A549 (cell line): ENCODE measurements around the gene PLPPR1.

Experiments used
- CEBPB ChIP-seq, 2 experiments: fragments of >200 bp in 1 of 2; sonication (Bioruptor Twin) in 1 of 2; formaldehyde crosslinking in 1 of 2; IDR thresholded peaks; 2 replicates each; pipeline ENCODE4 v1.6.1; 2012 to 2016
- CTCF ChIP-seq: fragments of >200 bp; sonication (Bioruptor Twin); formaldehyde crosslinking; IDR thresholded peaks from 3 replicates; pipeline ENCODE4 v1.5.1; 2016
- HDAC2 ChIP-seq: fragments of 200-600 bp; sonication (generic); IDR thresholded peaks from 2 replicates; pipeline ENCODE4 v1.6.1; 2016
- JUN ChIP-seq, 2 experiments: fragments of >200 bp; sonication (Bioruptor Twin); formaldehyde crosslinking; IDR thresholded peaks; 2 replicates in 1 of 2; 3 replicates in 1 of 2; pipeline ENCODE4 v1.6.1; 2016 to 2017
- MAZ ChIP-seq: fragments of 150-350 bp; IDR thresholded peaks from 2 replicates; pipeline ENCODE4 v1.6.1; 2014; ENCODE audit warnings: antibody characterized with exemption, low read depth, low read length, borderline replicate concordance
- POLR2A ChIP-seq: IDR thresholded peaks from 2 replicates; pipeline ENCODE4 v1.6.1; 2012; ENCODE audit warnings: mild to moderate bottlenecking, low read length
- RCOR1 ChIP-seq: fragments of 150-350 bp; IDR thresholded peaks from 2 replicates; pipeline ENCODE4 v1.6.1; 2014; ENCODE audit warnings: antibody characterized with exemption, low read length, low read depth
- REST ChIP-seq: fragments of 200-600 bp; sonication (generic); IDR thresholded peaks from 2 replicates; pipeline ENCODE4 v1.6.1; 2016; ENCODE audit warnings: antibody characterized with exemption, mild to moderate bottlenecking, moderate library complexity
- SMC3 ChIP-seq: fragments of >200 bp; sonication (Bioruptor Twin); formaldehyde crosslinking; IDR thresholded peaks from 3 replicates; pipeline ENCODE4 v1.6.1; 2018; ENCODE audit warnings: inconsistent platforms
- ZFP36 ChIP-seq: fragments of 450-650 bp; IDR thresholded peaks from 2 replicates; pipeline ENCODE4 v1.6.1; 2014; ENCODE audit warnings: borderline replicate concordance; ENCODE audit not compliant: partially characterized antibody
- ZSCAN20 ChIP-seq: fragments of 250-450 bp; sonication (Bioruptor Pico); IDR thresholded peaks from 2 replicates; pipeline ENCODE4 v1.8.0; 2022; ENCODE audit warnings: mild to moderate bottlenecking, moderate library complexity

- no peak for TF ChIP-seq CTCF
- no peak for TF ChIP-seq HDAC2
- TF ChIP-seq RCOR1, result no peak
- TF ChIP-seq CEBPB (IDR thresholded peaks at IDR 0.05), result no peak
- no peak for TF ChIP-seq REST
- no peak for TF ChIP-seq POLR2A
- no peak for TF ChIP-seq SMC3
- TF ChIP-seq ZFP36, result no peak
- no peak for TF ChIP-seq MAZ
- TF ChIP-seq JUN (IDR thresholded peaks at IDR 0.05), result no peak
- no peak for TF ChIP-seq ZSCAN20
Observed at GRCh38 chr9:101126556-101126955, 98.0 kb downstream of the PLPPR1 start.
